Stimulated activated CD4-positive, alpha-beta T cell treated with anti-CD3 and anti-CD28 coated beads, Interleukin-4, amount 100 ng/mL, for 24 hours (primary cell): ENCODE measurements around the gene DIPK1B.

Experiments
- DNase-seq: peaks from one replicate; pipeline ENCODE4 v3.0.0-alpha.2; 2020

Gene DIPK1B

GRCh38 chr9:136673088-136673974, 39.0 kb upstream of the DIPK1B start:
- DNase-seq = no peak

- DNase-seq = no peak
These were observed 38.2 kb upstream of the DIPK1B start for GRCh38 chr9:136673975-136674785.

- DNase-seq = no peak
These were observed 37.5 kb upstream of the DIPK1B start for GRCh38 chr9:136674786-136675349.

GRCh38 chr9:136675477-136676296, 36.7 kb upstream of the DIPK1B start:
- no peak for DNase-seq

- DNase-seq = no peak
These were observed 36.0 kb upstream of the DIPK1B start for GRCh38 chr9:136676297-136676794.

GRCh38 chr9:136676920-136677686, 35.3 kb upstream of the DIPK1B start:
- no peak for DNase-seq

GRCh38 chr9:136678034-136678433, 34.3 kb upstream of the DIPK1B start:
- DNase-seq = no peak

DNA sequence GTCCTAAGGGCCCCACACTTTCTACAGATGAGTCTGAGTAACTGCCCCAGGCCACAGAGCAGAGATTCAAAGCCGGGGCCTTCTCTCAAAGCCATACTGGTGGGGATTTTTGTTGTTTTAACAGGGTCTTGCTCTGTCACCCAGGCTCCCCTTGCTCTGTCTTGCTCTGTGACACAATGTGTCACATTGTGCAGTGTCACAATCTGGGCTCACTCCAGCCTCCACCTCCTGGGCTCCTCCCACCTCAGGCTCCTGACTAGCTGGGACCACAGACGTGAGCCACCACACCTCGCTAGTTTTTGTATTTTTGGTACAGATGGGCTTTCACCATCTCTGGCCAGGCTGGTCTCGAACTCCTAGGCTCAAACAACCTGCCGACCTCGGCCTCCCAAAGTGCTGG, 33.7 kb upstream of the DIPK1B start:
- no peak for DNase-seq

- DNase-seq = no peak
These were observed 32.9 kb upstream of the DIPK1B start for GRCh38 chr9:136679431-136679941.

DNA sequence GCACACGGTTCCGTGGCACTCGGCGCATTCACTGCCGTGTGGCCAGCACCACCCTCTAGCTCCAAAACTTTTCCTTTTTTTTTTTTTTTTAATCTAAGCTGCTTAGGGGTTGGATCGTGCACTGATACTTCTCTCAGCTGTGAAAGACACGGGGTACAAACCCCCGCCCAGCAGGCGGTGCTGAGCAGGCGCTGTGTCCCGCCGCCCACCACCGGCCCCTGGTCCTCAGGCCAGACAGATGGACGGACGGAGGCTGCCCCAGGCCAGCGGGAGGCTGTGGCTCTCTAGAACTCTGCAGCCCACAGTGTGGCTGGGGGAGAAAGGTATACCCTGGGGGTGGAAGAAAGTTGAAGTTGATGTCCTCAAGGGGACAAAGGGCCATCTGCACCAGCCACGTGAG, 31.3 kb upstream of the DIPK1B start:
- DNase-seq = no peak

DNA sequence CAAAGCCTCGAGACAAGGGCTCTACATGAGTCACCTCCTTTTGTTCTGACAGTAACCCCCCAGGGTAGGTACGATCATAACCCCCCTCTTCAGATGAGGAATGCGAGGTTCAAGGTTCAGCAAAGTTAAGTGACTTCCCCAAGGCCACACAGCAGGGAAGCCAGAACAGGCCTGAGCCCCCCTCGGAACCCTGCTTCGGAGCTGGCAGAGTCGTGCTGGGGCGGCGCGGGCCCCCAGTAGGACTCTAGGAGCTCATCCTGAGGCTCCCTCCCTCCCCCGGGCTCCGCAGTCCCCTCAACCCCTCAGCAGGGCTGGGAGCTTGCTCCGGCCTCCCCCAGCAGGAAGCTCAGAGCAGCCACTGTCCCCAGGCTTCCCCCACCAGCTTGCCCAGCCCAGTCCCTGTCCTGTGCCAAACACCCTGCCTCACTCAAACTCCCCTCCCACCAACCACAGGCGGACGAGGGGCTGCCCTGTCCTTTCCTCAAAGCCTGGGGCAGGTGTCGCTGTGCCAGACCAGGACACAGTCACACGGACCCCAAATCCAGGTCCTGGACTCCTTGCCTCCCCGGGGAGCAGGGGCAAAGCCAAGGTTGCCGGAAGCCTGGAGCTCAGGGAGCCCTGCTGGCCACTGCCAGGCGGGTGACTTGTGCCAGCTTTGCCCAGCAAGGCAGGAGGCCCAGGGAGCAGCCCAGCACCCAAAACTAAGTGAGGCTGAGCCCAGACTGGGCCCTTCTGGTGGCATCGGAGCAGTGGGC, 30.2 kb upstream of the DIPK1B start:
- no peak for DNase-seq

- DNase-seq = no peak
These were observed 29.7 kb upstream of the DIPK1B start for GRCh38 chr9:136682710-136683109.

DNA sequence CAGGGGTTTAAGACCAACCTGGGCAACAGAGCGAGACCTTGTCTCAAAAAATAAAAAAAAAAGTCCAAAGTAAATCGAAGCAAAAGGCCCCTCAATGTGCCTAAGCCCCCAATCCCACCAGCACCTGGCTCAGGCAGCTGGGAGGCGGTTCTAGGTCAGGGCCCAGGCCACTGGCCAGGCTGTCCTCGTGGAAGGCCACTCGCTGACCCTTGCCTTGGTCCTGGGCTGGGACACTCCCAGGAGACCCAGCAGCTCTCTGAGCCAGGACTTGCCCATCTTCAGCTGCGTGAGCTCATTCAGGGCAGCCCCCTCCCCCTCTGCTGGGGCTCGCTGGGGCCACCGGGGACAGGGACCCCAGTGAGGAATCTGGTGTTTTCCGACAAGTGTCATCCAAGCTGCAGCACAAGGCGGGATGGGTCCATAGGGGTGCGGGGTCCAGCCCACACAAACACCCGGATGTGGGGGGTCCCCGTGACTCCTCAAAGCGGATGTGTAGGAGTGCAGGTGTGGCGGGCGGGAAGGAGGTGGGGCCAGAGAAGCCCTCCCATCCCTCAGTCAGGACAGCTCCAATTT, 29.1 kb upstream of the DIPK1B start:
- DNase-seq = no peak

DNA sequence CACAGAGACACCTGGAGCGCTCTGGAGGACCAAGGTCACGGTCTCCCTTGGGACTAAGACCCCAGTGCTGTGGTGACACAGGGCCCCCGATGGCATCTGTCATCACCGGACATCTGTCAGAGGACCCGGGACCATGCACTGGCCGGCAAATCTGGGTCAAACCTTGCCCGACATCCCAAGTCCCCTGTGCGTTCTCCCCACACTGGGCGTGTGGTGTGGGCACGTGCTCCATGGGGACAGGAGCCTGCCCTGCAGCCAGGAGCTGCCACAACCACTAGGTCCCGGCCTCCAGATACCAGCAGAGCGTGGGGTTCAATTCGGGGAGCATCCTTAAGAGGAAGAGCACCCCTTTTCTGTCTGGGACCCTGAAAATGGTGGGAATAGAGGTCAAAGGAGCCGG, 28.6 kb upstream of the DIPK1B start:
- no peak for DNase-seq

DNA sequence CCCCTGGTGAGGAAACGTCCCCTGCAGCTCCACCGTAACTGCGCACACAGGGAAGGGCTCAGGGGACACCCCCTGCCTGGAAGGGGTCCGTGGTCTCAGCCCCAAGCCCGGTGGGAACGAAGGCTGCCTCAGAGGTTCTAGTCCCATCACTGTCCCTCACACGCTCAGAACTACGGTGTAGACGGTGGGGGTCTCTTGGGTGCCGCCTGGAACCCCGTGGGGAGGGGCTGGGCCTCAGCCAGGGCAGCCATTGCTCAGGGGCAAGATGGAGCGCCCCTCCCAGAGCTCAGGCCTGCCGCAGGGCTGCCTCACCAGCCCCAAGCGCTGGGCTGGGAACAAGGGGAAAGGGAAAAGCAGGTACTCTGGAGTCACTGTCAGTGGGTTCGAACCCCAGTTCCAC, 28.0 kb upstream of the DIPK1B start:
- no peak for DNase-seq

DNA sequence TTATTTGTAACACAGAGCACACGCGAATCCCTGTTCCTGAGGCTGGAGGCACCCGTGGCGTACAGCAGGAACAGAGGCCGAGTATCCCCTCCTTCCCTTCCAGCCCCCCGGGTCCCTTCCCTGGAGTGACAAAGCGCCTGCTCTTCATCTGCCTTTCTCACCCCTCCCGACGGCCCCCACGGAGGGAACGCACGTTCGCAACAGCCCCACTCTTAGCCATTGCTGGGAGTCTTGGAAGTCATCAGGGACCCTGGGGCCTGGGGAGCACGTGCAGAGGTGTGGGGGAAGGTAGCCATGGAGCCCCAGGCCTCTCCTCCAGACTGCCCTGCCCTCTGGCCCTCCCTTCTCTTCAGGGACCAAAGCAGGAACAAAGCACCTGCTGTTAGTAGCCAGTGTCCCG, 27.6 kb upstream of the DIPK1B start:
- DNase-seq = no peak

GRCh38 chr9:136685216-136685615, 27.2 kb upstream of the DIPK1B start:
- DNase-seq = no peak

DNA sequence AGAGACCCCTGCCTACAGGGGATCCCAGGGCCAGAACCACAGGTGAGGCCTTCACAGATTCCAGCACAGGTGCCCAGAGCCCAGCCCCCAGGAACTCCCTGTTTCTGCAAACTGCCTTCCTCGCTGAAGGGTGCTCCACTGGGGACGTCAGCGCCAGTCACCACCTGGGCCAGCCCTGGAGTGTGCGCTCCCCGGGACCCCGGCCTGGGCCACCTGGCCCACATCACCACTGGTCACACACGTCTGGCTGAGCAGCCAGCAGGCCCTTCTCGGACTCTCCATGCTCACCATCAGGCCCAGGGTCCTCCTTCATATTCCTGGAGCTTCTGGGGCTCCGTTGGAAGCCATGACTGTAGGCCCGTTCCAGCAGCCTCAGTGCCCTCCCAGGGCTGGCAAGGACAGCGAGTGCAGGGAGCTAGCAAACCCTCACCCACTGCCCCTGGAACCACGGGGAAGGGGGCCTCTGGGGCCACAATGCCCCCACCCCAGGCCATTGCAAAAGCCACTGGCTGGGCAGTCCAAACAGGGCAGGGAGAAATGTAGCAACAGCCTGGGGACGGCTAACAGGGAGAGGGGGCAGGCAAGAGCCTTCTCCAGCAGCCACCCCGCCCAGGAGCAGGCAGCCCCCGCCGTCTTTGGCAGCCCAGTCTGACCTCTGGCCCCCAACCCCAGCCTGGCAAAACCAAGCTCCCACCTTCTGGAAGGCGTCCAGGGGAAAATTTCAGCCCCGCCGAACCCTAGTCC, 26.4 kb upstream of the DIPK1B start:
- no peak for DNase-seq

DNA sequence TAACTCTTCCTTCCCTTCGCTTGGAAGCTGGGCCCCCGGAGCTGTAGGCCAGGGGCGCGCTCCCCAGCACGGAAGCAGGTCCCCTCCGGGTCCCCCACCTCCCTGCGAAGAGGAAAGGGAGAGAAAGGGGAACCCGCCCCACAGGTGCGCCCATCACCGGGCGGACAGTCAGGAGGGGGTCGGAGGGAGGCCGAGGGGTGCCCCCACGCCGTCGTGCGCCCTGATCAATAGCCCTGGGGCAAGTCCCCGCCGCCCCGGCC, 25.9 kb upstream of the DIPK1B start:
- no peak for DNase-seq
